Stromal cell of bone marrow (primary cell): ENCODE measurements around the gene SCAMP2.

ENCODE experiments used
- DNase-seq: peaks from one replicate; pipeline ENCODE4 v3.0.0-alpha.2; 2012; ENCODE audit warnings: low read depth

The SCAMP2 gene

DNA sequence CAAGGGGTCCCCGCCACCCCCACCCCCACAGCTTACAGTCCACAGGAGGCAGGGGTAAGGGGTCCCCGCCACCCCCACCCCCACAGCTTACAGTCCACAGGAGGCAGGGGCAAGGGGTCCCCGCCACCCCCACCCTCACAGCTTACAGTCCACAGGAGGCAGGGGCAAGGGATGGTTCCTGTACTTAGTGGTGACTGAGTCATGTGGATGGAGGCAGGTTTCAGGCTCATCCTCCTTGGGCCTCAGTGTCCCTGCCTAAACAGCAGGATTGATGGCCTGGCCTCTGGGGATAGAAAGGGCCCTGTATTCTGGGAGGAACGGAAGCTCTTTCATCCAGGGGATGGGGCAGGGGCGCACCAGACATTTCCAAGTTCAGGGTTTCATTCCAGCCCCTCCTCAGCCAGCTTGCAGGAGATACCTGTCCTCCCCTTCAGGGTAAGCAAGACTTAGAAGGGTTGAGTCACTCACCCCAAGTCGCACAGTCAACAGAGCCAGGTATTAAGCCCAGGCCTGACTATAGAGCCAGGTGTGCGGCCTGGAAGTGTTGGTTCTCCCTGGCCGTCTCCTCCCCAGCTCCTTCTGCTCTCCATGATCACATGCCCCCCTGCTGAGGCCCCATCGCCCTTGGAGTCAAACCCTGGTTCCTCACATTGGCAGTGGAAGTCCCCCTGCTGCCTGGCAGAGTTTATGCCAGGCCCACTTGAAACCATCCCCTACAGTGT is 78.8 kb downstream of the SCAMP2 start:
- DNase-seq: no peak
